Stimulated activated memory B cell treated with anti-CD40 and anti-IgM and Interleukin-4, amounts not matched to agents 10 μg/mL and 1 μg/mL and 100 μg/mL, for 72 hours (primary cell): ENCODE measurements around the gene CLEC11A.
A peak's percentile ranks its signal among the peaks of the same experiment; 100 is the strongest.

Source experiments
- ATAC-seq: fragments of 150-1000 bp; cut with Tn5 transposase; 2 replicates; pipeline ENCODE4 v1.10.0; 2021
- H3K27ac Mint-ChIP-seq: one replicate; pipeline ENCODE4 v1.8.0; 2022; ENCODE audit warnings: mild to moderate bottlenecking, mixed read lengths
- H3K27me3 Mint-ChIP-seq: one replicate; pipeline ENCODE4 v1.8.0; 2022; ENCODE audit warnings: mixed read lengths
- H3K36me3 Mint-ChIP-seq: one replicate; pipeline ENCODE4 v1.8.0; 2022; ENCODE audit warnings: mixed read lengths
- H3K4me1 Mint-ChIP-seq: one replicate; pipeline ENCODE4 v1.8.0; 2022; ENCODE audit warnings: mixed read lengths
- H3K4me3 Mint-ChIP-seq: one replicate; pipeline ENCODE4 v1.8.0; 2022; ENCODE audit warnings: mild to moderate bottlenecking, moderate library complexity, mixed read lengths
- H3K9me3 Mint-ChIP-seq: one replicate; pipeline ENCODE4 v1.8.0; 2022; ENCODE audit warnings: mixed read lengths

CLEC11A gene

GRCh38 chr19:50723069-50723468, at the start of gene CLEC11A:
TSS of gene CLEC11A (plus strand) at chr19:50723364. CDS start at chr19:50723526, 162 bp downstream.
- no peaks in the 10 kb centered on the region for H3K9me3 Mint-ChIP-seq
- no peak within 1 kb of the TSS for H3K27ac Mint-ChIP-seq
- H3K36me3 Mint-ChIP-seq = no peaks in the 10 kb centered on the region
- no peak for ATAC-seq
- peaks cover 85% of the 10 kb centered on the region for H3K27me3 Mint-ChIP-seq
- H3K4me1 Mint-ChIP-seq = peaks cover 14% of the 10 kb centered on the region
- peak within 1 kb of the TSS; percentile 34 for H3K4me3 Mint-ChIP-seq

- H3K27me3 Mint-ChIP-seq = peaks cover 63% of the 10 kb centered on the region
- no peak overlapping the region for H3K27ac Mint-ChIP-seq
- peaks cover 19% of the 10 kb centered on the region for H3K9me3 Mint-ChIP-seq
- H3K4me3 Mint-ChIP-seq = no peak overlapping the region
- peaks cover 9% of the 10 kb centered on the region for H3K36me3 Mint-ChIP-seq
- ATAC-seq = no peak
- peaks cover 22% of the 10 kb centered on the region for H3K4me1 Mint-ChIP-seq
These were observed 46.5 kb upstream of the CLEC11A start for GRCh38 chr19:50676625-50677197.

GRCh38 chr19:50677636-50678035, 45.5 kb upstream of the CLEC11A start:
- peaks cover 22% of the 10 kb centered on the region for H3K4me1 Mint-ChIP-seq
- ATAC-seq = no peak
- H3K27ac Mint-ChIP-seq = peak overlapping the region; percentile 93
- peaks cover 9% of the 10 kb centered on the region for H3K36me3 Mint-ChIP-seq
- H3K4me3 Mint-ChIP-seq = no peak overlapping the region
- H3K27me3 Mint-ChIP-seq = peaks cover 61% of the 10 kb centered on the region
- peaks cover 19% of the 10 kb centered on the region for H3K9me3 Mint-ChIP-seq

- peaks cover 9% of the 10 kb centered on the region for H3K36me3 Mint-ChIP-seq
- ATAC-seq = no peak
- H3K27me3 Mint-ChIP-seq = peaks cover 55% of the 10 kb centered on the region
- H3K9me3 Mint-ChIP-seq = peaks cover 19% of the 10 kb centered on the region
- peak overlapping the region; percentile 34 for H3K4me3 Mint-ChIP-seq
- peaks cover 22% of the 10 kb centered on the region for H3K4me1 Mint-ChIP-seq
- peak overlapping the region; percentile 93 for H3K27ac Mint-ChIP-seq
These were observed 44.8 kb upstream of the CLEC11A start for GRCh38 chr19:50678323-50678722.

GRCh38 chr19:50679177-50680125, 43.7 kb upstream of the CLEC11A start:
- Mint-ChIP-seq H3K9me3 (peaks cover 22% of the 10 kb centered on the region), H3K27me3 (peaks cover 55% of the 10 kb centered on the region), H3K4me1 (peaks cover 22% of the 10 kb centered on the region), H3K36me3 (peaks cover 9% of the 10 kb centered on the region), H3K27ac (peak overlapping the region; percentile 93), H3K4me3 (peak overlapping the region; percentile 56)
- ATAC-seq = peak; percentile 96

GRCh38 chr19:50686310-50687032, 36.7 kb upstream of the CLEC11A start:
- no peak overlapping the region for H3K4me3 Mint-ChIP-seq
- H3K9me3 Mint-ChIP-seq = peaks cover 3% of the 10 kb centered on the region
- H3K27me3 Mint-ChIP-seq = peaks cover 64% of the 10 kb centered on the region
- no peaks in the 10 kb centered on the region for H3K4me1 Mint-ChIP-seq
- no peak overlapping the region for H3K27ac Mint-ChIP-seq
- ATAC-seq = no peak
- no peaks in the 10 kb centered on the region for H3K36me3 Mint-ChIP-seq

- Mint-ChIP-seq H3K4me1 (no peaks in the 10 kb centered on the region), H3K27ac (no peak overlapping the region), H3K36me3 (no peaks in the 10 kb centered on the region), H3K27me3 (peaks cover 75% of the 10 kb centered on the region), H3K4me3 (no peak overlapping the region), H3K9me3 (peaks cover 3% of the 10 kb centered on the region)
- ATAC-seq = no peak
These were observed 34.4 kb upstream of the CLEC11A start for GRCh38 chr19:50688766-50689165.

GRCh38 chr19:50690439-50690838, 32.7 kb upstream of the CLEC11A start:
- Mint-ChIP-seq H3K4me1 (no peaks in the 10 kb centered on the region), H3K27ac (no peak overlapping the region), H3K9me3 (no peaks in the 10 kb centered on the region), H3K27me3 (peaks cover 68% of the 10 kb centered on the region), H3K36me3 (no peaks in the 10 kb centered on the region), H3K4me3 (no peak overlapping the region)
- ATAC-seq = no peak

- Mint-ChIP-seq H3K27me3 (peaks cover 73% of the 10 kb centered on the region), H3K27ac (no peak overlapping the region), H3K9me3 (no peaks in the 10 kb centered on the region), H3K4me1 (no peaks in the 10 kb centered on the region), H3K36me3 (no peaks in the 10 kb centered on the region), H3K4me3 (no peak overlapping the region)
- no peak for ATAC-seq
These were observed 29.8 kb upstream of the CLEC11A start for GRCh38 chr19:50693064-50693975.

GRCh38 chr19:50694815-50695145, 28.4 kb upstream of the CLEC11A start:
- H3K4me1 Mint-ChIP-seq = no peaks in the 10 kb centered on the region
- H3K27me3 Mint-ChIP-seq = peaks cover 77% of the 10 kb centered on the region
- peak; percentile 52 for ATAC-seq
- no peaks in the 10 kb centered on the region for H3K36me3 Mint-ChIP-seq
- no peak overlapping the region for H3K27ac Mint-ChIP-seq
- no peak overlapping the region for H3K4me3 Mint-ChIP-seq
- peaks cover 3% of the 10 kb centered on the region for H3K9me3 Mint-ChIP-seq

- Mint-ChIP-seq H3K9me3 (peaks cover 3% of the 10 kb centered on the region), H3K27me3 (peaks cover 78% of the 10 kb centered on the region)
These were observed 27.7 kb upstream of the CLEC11A start for GRCh38 chr19:50695251-50696093.

GRCh38 chr19:50696094-50696483, 27.1 kb upstream of the CLEC11A start:
- H3K4me1 Mint-ChIP-seq = no peaks in the 10 kb centered on the region
- no peaks in the 10 kb centered on the region for H3K36me3 Mint-ChIP-seq
- peaks cover 3% of the 10 kb centered on the region for H3K9me3 Mint-ChIP-seq
- peaks cover 75% of the 10 kb centered on the region for H3K27me3 Mint-ChIP-seq
- no peak overlapping the region for H3K4me3 Mint-ChIP-seq
- H3K27ac Mint-ChIP-seq = no peak overlapping the region
- ATAC-seq = peak; percentile 17

More at GRCh38 chr19:50695251-50696093, 27.7 kb upstream of the CLEC11A start:
- Mint-ChIP-seq H3K4me3 (no peak overlapping the region), H3K4me1 (no peaks in the 10 kb centered on the region), H3K27ac (no peak overlapping the region), H3K36me3 (no peaks in the 10 kb centered on the region)
- ATAC-seq = no peak

- no peak overlapping the region for H3K27ac Mint-ChIP-seq
- no peaks in the 10 kb centered on the region for H3K36me3 Mint-ChIP-seq
- H3K27me3 Mint-ChIP-seq = peaks cover 62% of the 10 kb centered on the region
- ATAC-seq = no peak
- H3K9me3 Mint-ChIP-seq = peaks cover 3% of the 10 kb centered on the region
- no peak overlapping the region for H3K4me3 Mint-ChIP-seq
- H3K4me1 Mint-ChIP-seq = no peaks in the 10 kb centered on the region
These were observed 25.6 kb upstream of the CLEC11A start for GRCh38 chr19:50697414-50698124.
